Suprapubic skin (tissue), 4 donors: ENCODE results near the gene VAT1.

Source experiments
- EP300 ChIP-seq: sonication (generic); formaldehyde crosslinking; IDR thresholded peaks from one replicate; pipeline ENCODE4 v1.6.1; 2017; ENCODE audit warnings: antibody characterized with exemption
- POLR2A ChIP-seq, 2 donors: fragments of 450-650 bp; IDR thresholded peaks; one replicate each; pipeline ENCODE4 v1.6.1; 2017; ENCODE audit warnings: antibody characterized with exemption in 2 of 2, mild to moderate bottlenecking in 2 of 2, moderate library complexity in 2 of 2
- POLR2AphosphoS5 ChIP-seq, 3 donors: sonication (generic); formaldehyde crosslinking; IDR thresholded peaks; one replicate each; pipeline ENCODE4 v1.6.1; 2017; ENCODE audit warnings: antibody characterized with exemption in 3 of 3
- TF ChIP-seq, protein P1 (sequence below), 2 donors: fragments of 200-600 bp in 1 of 2; fragments of 450-650 bp in 1 of 2; sonication (generic) in 1 of 2; IDR thresholded peaks; one replicate each; pipeline ENCODE4 v1.5.1; 2016 to 2019; ENCODE audit warnings: antibody characterized with exemption in 2 of 2, mild to moderate bottlenecking in 1 of 2, moderate library complexity in 1 of 2

- TF ChIP-seq, protein P1, sequence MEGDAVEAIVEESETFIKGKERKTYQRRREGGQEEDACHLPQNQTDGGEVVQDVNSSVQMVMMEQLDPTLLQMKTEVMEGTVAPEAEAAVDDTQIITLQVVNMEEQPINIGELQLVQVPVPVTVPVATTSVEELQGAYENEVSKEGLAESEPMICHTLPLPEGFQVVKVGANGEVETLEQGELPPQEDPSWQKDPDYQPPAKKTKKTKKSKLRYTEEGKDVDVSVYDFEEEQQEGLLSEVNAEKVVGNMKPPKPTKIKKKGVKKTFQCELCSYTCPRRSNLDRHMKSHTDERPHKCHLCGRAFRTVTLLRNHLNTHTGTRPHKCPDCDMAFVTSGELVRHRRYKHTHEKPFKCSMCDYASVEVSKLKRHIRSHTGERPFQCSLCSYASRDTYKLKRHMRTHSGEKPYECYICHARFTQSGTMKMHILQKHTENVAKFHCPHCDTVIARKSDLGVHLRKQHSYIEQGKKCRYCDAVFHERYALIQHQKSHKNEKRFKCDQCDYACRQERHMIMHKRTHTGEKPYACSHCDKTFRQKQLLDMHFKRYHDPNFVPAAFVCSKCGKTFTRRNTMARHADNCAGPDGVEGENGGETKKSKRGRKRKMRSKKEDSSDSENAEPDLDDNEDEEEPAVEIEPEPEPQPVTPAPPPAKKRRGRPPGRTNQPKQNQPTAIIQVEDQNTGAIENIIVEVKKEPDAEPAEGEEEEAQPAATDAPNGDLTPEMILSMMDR (IDR thresholded peaks at IDR 0.05), result no peak
- no peak for TF ChIP-seq POLR2AphosphoS5 (IDR thresholded peaks at IDR 0.05)
- TF ChIP-seq POLR2A (IDR thresholded peaks at IDR 0.05), result no peak
- no peak for TF ChIP-seq EP300
These were observed 6.6 kb downstream of the VAT1 start for GRCh38 chr17:43015579-43015978.
